ENCODE measurements around the gene KRAS.

DNA sequence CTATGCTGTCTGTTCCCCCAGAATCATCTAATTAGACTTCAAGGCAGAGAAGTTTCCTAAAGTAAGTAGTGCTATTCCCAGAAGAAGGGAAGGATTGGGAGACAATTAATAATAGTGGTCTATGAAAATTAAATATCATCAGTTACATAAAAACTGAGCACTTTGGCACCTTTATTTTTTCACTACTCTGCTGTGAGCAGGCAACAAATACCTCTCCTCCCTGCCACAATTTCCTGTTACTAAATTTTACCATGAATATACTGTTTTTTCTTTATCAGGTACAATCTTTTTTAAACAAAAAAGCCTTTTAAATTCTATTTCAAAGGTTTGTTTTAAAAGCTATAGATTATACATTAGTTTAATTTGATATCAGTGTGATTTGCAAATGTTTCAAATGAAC lies 29.4 kb upstream of the KRAS start:
- no peak for TF ChIP-seq GABPA (IDR thresholded peaks at IDR 0.05; ENCODE audit: low read depth, low read length)
- no peak for TF ChIP-seq GABPA (CRISPR knock-in tag; IDR thresholded peaks at IDR 0.05; ENCODE audit: low read depth)
- no peak for TF ChIP-seq SRSF9 (IDR thresholded peaks at IDR 0.05; ENCODE audit: borderline replicate concordance, insufficient read depth, low read depth, low read length, poor library complexity, severe bottlenecking)
- TF ChIP-seq, protein P1, sequence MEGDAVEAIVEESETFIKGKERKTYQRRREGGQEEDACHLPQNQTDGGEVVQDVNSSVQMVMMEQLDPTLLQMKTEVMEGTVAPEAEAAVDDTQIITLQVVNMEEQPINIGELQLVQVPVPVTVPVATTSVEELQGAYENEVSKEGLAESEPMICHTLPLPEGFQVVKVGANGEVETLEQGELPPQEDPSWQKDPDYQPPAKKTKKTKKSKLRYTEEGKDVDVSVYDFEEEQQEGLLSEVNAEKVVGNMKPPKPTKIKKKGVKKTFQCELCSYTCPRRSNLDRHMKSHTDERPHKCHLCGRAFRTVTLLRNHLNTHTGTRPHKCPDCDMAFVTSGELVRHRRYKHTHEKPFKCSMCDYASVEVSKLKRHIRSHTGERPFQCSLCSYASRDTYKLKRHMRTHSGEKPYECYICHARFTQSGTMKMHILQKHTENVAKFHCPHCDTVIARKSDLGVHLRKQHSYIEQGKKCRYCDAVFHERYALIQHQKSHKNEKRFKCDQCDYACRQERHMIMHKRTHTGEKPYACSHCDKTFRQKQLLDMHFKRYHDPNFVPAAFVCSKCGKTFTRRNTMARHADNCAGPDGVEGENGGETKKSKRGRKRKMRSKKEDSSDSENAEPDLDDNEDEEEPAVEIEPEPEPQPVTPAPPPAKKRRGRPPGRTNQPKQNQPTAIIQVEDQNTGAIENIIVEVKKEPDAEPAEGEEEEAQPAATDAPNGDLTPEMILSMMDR (CRISPR knock-in tag; IDR thresholded peaks at IDR 0.05) = no peak
- no peak for TF ChIP-seq CEBPG (CRISPR knock-in tag; IDR thresholded peaks at IDR 0.05)
- TF ChIP-seq RNF2 (conservative IDR thresholded peaks at IDR 0.05; ENCODE audit: low read depth) = no peak
- TF ChIP-seq ZBTB38 (CRISPR knock-in tag; IDR thresholded peaks at IDR 0.05) = no peak
- no peak for TF ChIP-seq SIN3A (IDR thresholded peaks at IDR 0.05; ENCODE audit: borderline replicate concordance, low read depth, low read length)
- TF ChIP-seq, protein P2, sequence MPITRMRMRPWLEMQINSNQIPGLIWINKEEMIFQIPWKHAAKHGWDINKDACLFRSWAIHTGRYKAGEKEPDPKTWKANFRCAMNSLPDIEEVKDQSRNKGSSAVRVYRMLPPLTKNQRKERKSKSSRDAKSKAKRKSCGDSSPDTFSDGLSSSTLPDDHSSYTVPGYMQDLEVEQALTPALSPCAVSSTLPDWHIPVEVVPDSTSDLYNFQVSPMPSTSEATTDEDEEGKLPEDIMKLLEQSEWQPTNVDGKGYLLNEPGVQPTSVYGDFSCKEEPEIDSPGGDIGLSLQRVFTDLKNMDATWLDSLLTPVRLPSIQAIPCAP (CRISPR knock-in tag; IDR thresholded peaks at IDR 0.05; ENCODE audit: low read depth) = no peak
- TF ChIP-seq, protein P3, sequence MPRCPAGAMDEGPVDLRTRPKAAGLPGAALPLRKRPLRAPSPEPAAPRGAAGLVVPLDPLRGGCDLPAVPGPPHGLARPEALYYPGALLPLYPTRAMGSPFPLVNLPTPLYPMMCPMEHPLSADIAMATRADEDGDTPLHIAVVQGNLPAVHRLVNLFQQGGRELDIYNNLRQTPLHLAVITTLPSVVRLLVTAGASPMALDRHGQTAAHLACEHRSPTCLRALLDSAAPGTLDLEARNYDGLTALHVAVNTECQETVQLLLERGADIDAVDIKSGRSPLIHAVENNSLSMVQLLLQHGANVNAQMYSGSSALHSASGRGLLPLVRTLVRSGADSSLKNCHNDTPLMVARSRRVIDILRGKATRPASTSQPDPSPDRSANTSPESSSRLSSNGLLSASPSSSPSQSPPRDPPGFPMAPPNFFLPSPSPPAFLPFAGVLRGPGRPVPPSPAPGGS (CRISPR knock-in tag; IDR thresholded peaks at IDR 0.05) = no peak
- TF ChIP-seq, protein P4, sequence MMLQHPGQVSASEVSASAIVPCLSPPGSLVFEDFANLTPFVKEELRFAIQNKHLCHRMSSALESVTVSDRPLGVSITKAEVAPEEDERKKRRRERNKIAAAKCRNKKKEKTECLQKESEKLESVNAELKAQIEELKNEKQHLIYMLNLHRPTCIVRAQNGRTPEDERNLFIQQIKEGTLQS (CRISPR knock-in tag; IDR thresholded peaks at IDR 0.05) = no peak
- no peak for TF ChIP-seq ZIK1 (CRISPR knock-in tag; IDR thresholded peaks at IDR 0.05; ENCODE audit: borderline replicate concordance, low read depth)
- TF ChIP-seq, protein P5, sequence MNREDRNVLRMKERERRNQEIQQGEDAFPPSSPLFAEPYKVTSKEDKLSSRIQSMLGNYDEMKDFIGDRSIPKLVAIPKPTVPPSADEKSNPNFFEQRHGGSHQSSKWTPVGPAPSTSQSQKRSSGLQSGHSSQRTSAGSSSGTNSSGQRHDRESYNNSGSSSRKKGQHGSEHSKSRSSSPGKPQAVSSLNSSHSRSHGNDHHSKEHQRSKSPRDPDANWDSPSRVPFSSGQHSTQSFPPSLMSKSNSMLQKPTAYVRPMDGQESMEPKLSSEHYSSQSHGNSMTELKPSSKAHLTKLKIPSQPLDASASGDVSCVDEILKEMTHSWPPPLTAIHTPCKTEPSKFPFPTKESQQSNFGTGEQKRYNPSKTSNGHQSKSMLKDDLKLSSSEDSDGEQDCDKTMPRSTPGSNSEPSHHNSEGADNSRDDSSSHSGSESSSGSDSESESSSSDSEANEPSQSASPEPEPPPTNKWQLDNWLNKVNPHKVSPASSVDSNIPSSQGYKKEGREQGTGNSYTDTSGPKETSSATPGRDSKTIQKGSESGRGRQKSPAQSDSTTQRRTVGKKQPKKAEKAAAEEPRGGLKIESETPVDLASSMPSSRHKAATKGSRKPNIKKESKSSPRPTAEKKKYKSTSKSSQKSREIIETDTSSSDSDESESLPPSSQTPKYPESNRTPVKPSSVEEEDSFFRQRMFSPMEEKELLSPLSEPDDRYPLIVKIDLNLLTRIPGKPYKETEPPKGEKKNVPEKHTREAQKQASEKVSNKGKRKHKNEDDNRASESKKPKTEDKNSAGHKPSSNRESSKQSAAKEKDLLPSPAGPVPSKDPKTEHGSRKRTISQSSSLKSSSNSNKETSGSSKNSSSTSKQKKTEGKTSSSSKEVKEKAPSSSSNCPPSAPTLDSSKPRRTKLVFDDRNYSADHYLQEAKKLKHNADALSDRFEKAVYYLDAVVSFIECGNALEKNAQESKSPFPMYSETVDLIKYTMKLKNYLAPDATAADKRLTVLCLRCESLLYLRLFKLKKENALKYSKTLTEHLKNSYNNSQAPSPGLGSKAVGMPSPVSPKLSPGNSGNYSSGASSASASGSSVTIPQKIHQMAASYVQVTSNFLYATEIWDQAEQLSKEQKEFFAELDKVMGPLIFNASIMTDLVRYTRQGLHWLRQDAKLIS (CRISPR knock-in tag; IDR thresholded peaks at IDR 0.05) = no peak
- TF ChIP-seq RCOR2 (CRISPR knock-in tag; IDR thresholded peaks at IDR 0.05) = no peak
- TF ChIP-seq MZF1 (CRISPR knock-in tag; IDR thresholded peaks at IDR 0.05; ENCODE audit: borderline replicate concordance) = no peak
